ENCODE results near the gene ANO10. TPM values are rescaled to one million over a fixed set of nuclear protein-coding genes. Genes with fewer than 3 reads are reported as not detected.

Gene ANO10
- total and polyA plus RNA-seq, 4 donors = 19.0 to 46.8 (median 32.0) TPM

- H3K4me3 ChIP-seq (ENCODE audit: low read length in 2 of 2) = no peak overlapping the region
- no peaks in the 10 kb centered on the region for H3K27me3 ChIP-seq (ENCODE audit: control insufficient read depth in 1 of 2, insufficient read depth in 2 of 2, low read length in 1 of 2)
- DNase-seq (no peak), ATAC-seq (ENCODE audit: low FRiP score) (no peak)
- H3K27ac ChIP-seq (ENCODE audit: low read depth in 1 of 2, low read length in 2 of 2) = no peak overlapping the region
- WGBS, 2 donors = 60 to 78% methylated on average over 1 of the region's 1 CpG
- intact Hi-C loops (cut with DNase I) = no loop called here
- no peaks in the 10 kb centered on the region for H3K9me3 ChIP-seq (ENCODE audit: control insufficient read depth, low read length)
- no peaks in the 10 kb centered on the region for H3K36me3 ChIP-seq (ENCODE audit: control insufficient read depth in 1 of 2, insufficient read depth in 2 of 2, low read length in 1 of 2)
- peaks cover 0 to 2% of the 10 kb centered on the region in 2 donors for H3K4me1 ChIP-seq (ENCODE audit: control insufficient read depth in 1 of 2, insufficient read depth in 2 of 2, low read length in 2 of 2)
Measured at GRCh38 chr3:43453981-43454380, 167.8 kb downstream of the ANO10 start.

GRCh38 chr3:43451670-43452254 is 170.0 kb downstream of the ANO10 start:
- WGBS, 2 donors = 97 to 98% methylated on average over 2 of the region's 2 CpGs
- intact Hi-C loops (cut with DNase I) = no loop called here
- no peak for DNase-seq

GRCh38 chr3:43448098-43448497 is 173.7 kb downstream of the ANO10 start:
- Histone ChIP-seq H3K4me3 (ENCODE audit: low read length in 2 of 2) (no peak overlapping the region), H3K9me3 (ENCODE audit: control insufficient read depth, low read length) (no peaks in the 10 kb centered on the region), H3K27me3 (ENCODE audit: control insufficient read depth in 1 of 2, insufficient read depth in 2 of 2, low read length in 1 of 2) (no peaks in the 10 kb centered on the region), H3K4me1 (ENCODE audit: control insufficient read depth in 1 of 2, insufficient read depth in 2 of 2, low read length in 2 of 2) (no peaks in the 10 kb centered on the region), H3K27ac (ENCODE audit: low read depth in 1 of 2, low read length in 2 of 2) (no peak overlapping the region), H3K36me3 (ENCODE audit: control insufficient read depth in 1 of 2, insufficient read depth in 2 of 2, low read length in 1 of 2) (peaks cover 0 to 2% of the 10 kb centered on the region in 2 donors)
- WGBS, 2 donors = 92 to 100% methylated on average over 1 of the region's 1 CpG
- intact Hi-C loops (cut with DNase I) = no loop called here
- ATAC-seq (ENCODE audit: low FRiP score) = no peak
- no peak for DNase-seq

More at GRCh38 chr3:43451670-43452254, 170.0 kb downstream of the ANO10 start:
- Histone ChIP-seq H3K27me3 (ENCODE audit: control insufficient read depth in 1 of 2, insufficient read depth in 2 of 2, low read length in 1 of 2) (no peaks in the 10 kb centered on the region), H3K27ac (ENCODE audit: low read depth in 1 of 2, low read length in 2 of 2) (no peak overlapping the region), H3K4me3 (ENCODE audit: low read length in 2 of 2) (no peak overlapping the region), H3K36me3 (ENCODE audit: control insufficient read depth in 1 of 2, insufficient read depth in 2 of 2, low read length in 1 of 2) (peaks cover 0 to 2% of the 10 kb centered on the region in 2 donors), H3K9me3 (ENCODE audit: control insufficient read depth, low read length) (no peaks in the 10 kb centered on the region), H3K4me1 (ENCODE audit: control insufficient read depth in 1 of 2, insufficient read depth in 2 of 2, low read length in 2 of 2) (peaks cover 0 to 2% of the 10 kb centered on the region in 2 donors)
- no peak for ATAC-seq (ENCODE audit: low FRiP score)

GRCh38 chr3:43445820-43446219 is 176.0 kb downstream of the ANO10 start:
- 79 to 83% methylated on average over 4 of the region's 4 CpGs for WGBS, 2 donors
- Histone ChIP-seq H3K9me3 (ENCODE audit: control insufficient read depth, low read length) (no peaks in the 10 kb centered on the region), H3K27ac (ENCODE audit: low read depth in 1 of 2, low read length in 2 of 2) (no peak overlapping the region), H3K36me3 (ENCODE audit: control insufficient read depth in 1 of 2, insufficient read depth in 2 of 2, low read length in 1 of 2) (peaks cover 0 to 2% of the 10 kb centered on the region in 2 donors), H3K4me3 (ENCODE audit: low read length in 2 of 2) (no peak overlapping the region), H3K4me1 (ENCODE audit: control insufficient read depth in 1 of 2, insufficient read depth in 2 of 2, low read length in 2 of 2) (no peaks in the 10 kb centered on the region), H3K27me3 (ENCODE audit: control insufficient read depth in 1 of 2, insufficient read depth in 2 of 2, low read length in 1 of 2) (no peaks in the 10 kb centered on the region)
- DNase-seq (no peak), ATAC-seq (ENCODE audit: low FRiP score) (no peak)
- intact Hi-C loops (cut with DNase I) = no loop called here

GRCh38 chr3:43442872-43443395 is 178.9 kb downstream of the ANO10 start:
- intact Hi-C loops (cut with DNase I) = no loop called here
- peaks cover 0 to 2% of the 10 kb centered on the region in 2 donors for H3K36me3 ChIP-seq (ENCODE audit: control insufficient read depth in 1 of 2, insufficient read depth in 2 of 2, low read length in 1 of 2)

GRCh38 chr3:43436507-43437140 is 185.2 kb downstream of the ANO10 start:
- DNase-seq (no peak), ATAC-seq (ENCODE audit: low FRiP score) (no peak)
- H3K4me1 ChIP-seq (ENCODE audit: control insufficient read depth in 1 of 2, insufficient read depth in 2 of 2, low read length in 2 of 2) = no peaks in the 10 kb centered on the region
- H3K27me3 ChIP-seq (ENCODE audit: control insufficient read depth in 1 of 2, insufficient read depth in 2 of 2, low read length in 1 of 2) = no peaks in the 10 kb centered on the region
- H3K36me3 ChIP-seq (ENCODE audit: control insufficient read depth in 1 of 2, insufficient read depth in 2 of 2, low read length in 1 of 2) = no peaks in the 10 kb centered on the region
- H3K4me3 ChIP-seq (ENCODE audit: low read length in 2 of 2) = no peak overlapping the region
- WGBS, 2 donors = 88 to 89% methylated on average over 3 of the region's 3 CpGs
- H3K27ac ChIP-seq (ENCODE audit: low read depth in 1 of 2, low read length in 2 of 2) = no peak overlapping the region
- intact Hi-C loops (cut with DNase I) = no loop called here
- H3K9me3 ChIP-seq (ENCODE audit: control insufficient read depth, low read length) = no peaks in the 10 kb centered on the region

More at GRCh38 chr3:43442872-43443395, 178.9 kb downstream of the ANO10 start:
- Histone ChIP-seq H3K9me3 (ENCODE audit: control insufficient read depth, low read length) (no peaks in the 10 kb centered on the region), H3K27ac (ENCODE audit: low read depth in 1 of 2, low read length in 2 of 2) (peak overlapping the region in 1 of 2 donors; percentile 90), H3K27me3 (ENCODE audit: control insufficient read depth in 1 of 2, insufficient read depth in 2 of 2, low read length in 1 of 2) (no peaks in the 10 kb centered on the region), H3K4me1 (ENCODE audit: control insufficient read depth in 1 of 2, insufficient read depth in 2 of 2, low read length in 2 of 2) (no peaks in the 10 kb centered on the region), H3K4me3 (ENCODE audit: low read length in 2 of 2) (no peak overlapping the region)
- WGBS, 2 donors = 90 to 95% methylated on average over 2 of the region's 2 CpGs
- ATAC-seq (ENCODE audit: low FRiP score) = no peak
- DNase-seq = no peak

GRCh38 chr3:43435706-43436105 is 186.1 kb downstream of the ANO10 start:
- ATAC-seq (ENCODE audit: low FRiP score) = no peak
- peaks cover 0 to 2% of the 10 kb centered on the region in 2 donors for H3K36me3 ChIP-seq (ENCODE audit: control insufficient read depth in 1 of 2, insufficient read depth in 2 of 2, low read length in 1 of 2)
- H3K27ac ChIP-seq (ENCODE audit: low read depth in 1 of 2, low read length in 2 of 2) = no peak overlapping the region
- H3K4me3 ChIP-seq (ENCODE audit: low read length in 2 of 2) = no peak overlapping the region
- H3K4me1 ChIP-seq (ENCODE audit: control insufficient read depth in 1 of 2, insufficient read depth in 2 of 2, low read length in 2 of 2) = no peaks in the 10 kb centered on the region
- no peak for DNase-seq
- H3K27me3 ChIP-seq (ENCODE audit: control insufficient read depth in 1 of 2, insufficient read depth in 2 of 2, low read length in 1 of 2) = no peaks in the 10 kb centered on the region
- intact Hi-C loops (cut with DNase I) = no loop called here
- H3K9me3 ChIP-seq (ENCODE audit: control insufficient read depth, low read length) = no peaks in the 10 kb centered on the region

GRCh38 chr3:43434431-43434830 is 187.4 kb downstream of the ANO10 start:
- ATAC-seq (ENCODE audit: low FRiP score) = no peak
- 74 to 80% methylated on average over 2 of the region's 2 CpGs for WGBS, 2 donors

GRCh38 chr3:43432462-43432861 is 189.3 kb downstream of the ANO10 start:
- Histone ChIP-seq H3K36me3 (ENCODE audit: control insufficient read depth in 1 of 2, insufficient read depth in 2 of 2, low read length in 1 of 2) (peaks cover 0 to 2% of the 10 kb centered on the region in 2 donors), H3K27ac (ENCODE audit: low read depth in 1 of 2, low read length in 2 of 2) (no peak overlapping the region), H3K4me1 (ENCODE audit: control insufficient read depth in 1 of 2, insufficient read depth in 2 of 2, low read length in 2 of 2) (no peaks in the 10 kb centered on the region), H3K4me3 (ENCODE audit: low read length in 2 of 2) (no peak overlapping the region), H3K9me3 (ENCODE audit: control insufficient read depth, low read length) (no peaks in the 10 kb centered on the region), H3K27me3 (ENCODE audit: control insufficient read depth in 1 of 2, insufficient read depth in 2 of 2, low read length in 1 of 2) (no peaks in the 10 kb centered on the region)
- WGBS, 2 donors = 99% methylated on average over 2 of the region's 2 CpGs
- intact Hi-C loops (cut with DNase I) = no loop called here
- DNase-seq (no peak), ATAC-seq (ENCODE audit: low FRiP score) (no peak)

More at GRCh38 chr3:43434431-43434830, 187.4 kb downstream of the ANO10 start:
- intact Hi-C loops (cut with DNase I) = no loop called here
- Histone ChIP-seq H3K4me1 (ENCODE audit: control insufficient read depth in 1 of 2, insufficient read depth in 2 of 2, low read length in 2 of 2) (no peaks in the 10 kb centered on the region), H3K4me3 (ENCODE audit: low read length in 2 of 2) (no peak overlapping the region), H3K9me3 (ENCODE audit: control insufficient read depth, low read length) (no peaks in the 10 kb centered on the region), H3K27ac (ENCODE audit: low read depth in 1 of 2, low read length in 2 of 2) (no peak overlapping the region), H3K27me3 (ENCODE audit: control insufficient read depth in 1 of 2, insufficient read depth in 2 of 2, low read length in 1 of 2) (no peaks in the 10 kb centered on the region), H3K36me3 (ENCODE audit: control insufficient read depth in 1 of 2, insufficient read depth in 2 of 2, low read length in 1 of 2) (peaks cover 0 to 2% of the 10 kb centered on the region in 2 donors)
- no peak for DNase-seq

All from aorta (tissue), 5 donors.